IPS DF 4.7 (cell line): ENCODE measurements around the gene MMP27.

Source experiments
- DNase-seq: peaks from one replicate; pipeline ENCODE4 v3.0.0-alpha.2; 2013; ENCODE audit warnings: low spot score; ENCODE audit errors: extremely low read depth

MMP27 gene

DNA sequence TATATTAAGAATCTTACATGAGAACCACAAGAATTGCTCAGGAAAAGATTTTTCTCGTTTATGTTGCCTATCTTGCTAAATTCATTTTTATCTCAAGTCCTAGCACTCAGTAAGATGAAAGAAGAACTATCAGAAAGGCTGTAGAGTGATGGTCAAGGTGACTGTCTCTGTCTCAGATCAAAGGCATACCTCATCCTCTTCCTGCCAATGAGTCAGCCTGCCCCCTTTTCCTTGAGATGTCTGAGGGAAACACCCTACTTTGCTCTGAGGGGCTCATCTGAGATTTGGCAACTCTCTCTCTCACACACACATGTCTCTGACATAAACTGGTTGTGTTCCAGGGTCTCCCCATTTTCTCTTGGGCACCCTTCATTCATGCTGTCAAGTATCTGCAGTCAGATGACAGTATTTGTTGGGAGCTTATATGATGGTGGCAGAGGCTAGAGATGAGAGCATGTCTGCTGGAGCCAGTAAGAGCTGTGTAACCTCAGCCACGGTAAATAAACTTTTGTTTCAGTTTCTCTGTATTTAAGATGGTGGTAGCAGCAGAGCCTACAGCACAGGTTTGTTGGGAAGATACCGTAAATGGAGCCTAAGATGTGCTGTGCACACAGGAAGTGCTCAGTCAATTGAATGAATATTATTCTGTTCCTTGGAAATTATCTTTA, 1.6 kb downstream of the MMP27 start:
- no peak for DNase-seq

GRCh38 chr11:102695201-102695600, 10.4 kb downstream of the MMP27 start:
- DNase-seq, result no peak

- no peak for DNase-seq
Observed at GRCh38 chr11:102685754-102686153, 19.8 kb downstream of the MMP27 start.

- DNase-seq, result no peak
Observed at GRCh38 chr11:102685338-102685737, 20.2 kb downstream of the MMP27 start.

GRCh38 chr11:102683277-102683676, 22.3 kb downstream of the MMP27 start:
- DNase-seq, result peak; percentile 5

DNA sequence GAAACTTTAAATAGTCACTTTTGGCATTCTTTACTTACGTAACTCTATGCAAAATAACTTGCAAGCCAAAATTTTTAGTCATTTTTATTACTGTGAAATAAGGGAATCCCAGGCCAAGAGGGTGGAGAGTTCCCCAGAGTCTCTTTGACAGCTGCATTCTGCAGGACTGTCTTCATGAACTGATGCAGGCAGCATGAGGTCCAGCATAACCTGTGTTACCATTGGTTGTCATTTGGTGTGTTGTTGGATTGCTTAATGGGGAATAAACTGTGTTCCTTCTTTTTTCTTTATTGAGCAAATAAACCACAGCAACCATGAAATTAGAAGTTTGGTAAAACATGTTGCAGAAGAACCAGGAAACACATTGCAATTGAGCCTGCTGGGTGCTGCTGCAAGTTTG, 24.6 kb downstream of the MMP27 start:
- no peak for DNase-seq

DNA sequence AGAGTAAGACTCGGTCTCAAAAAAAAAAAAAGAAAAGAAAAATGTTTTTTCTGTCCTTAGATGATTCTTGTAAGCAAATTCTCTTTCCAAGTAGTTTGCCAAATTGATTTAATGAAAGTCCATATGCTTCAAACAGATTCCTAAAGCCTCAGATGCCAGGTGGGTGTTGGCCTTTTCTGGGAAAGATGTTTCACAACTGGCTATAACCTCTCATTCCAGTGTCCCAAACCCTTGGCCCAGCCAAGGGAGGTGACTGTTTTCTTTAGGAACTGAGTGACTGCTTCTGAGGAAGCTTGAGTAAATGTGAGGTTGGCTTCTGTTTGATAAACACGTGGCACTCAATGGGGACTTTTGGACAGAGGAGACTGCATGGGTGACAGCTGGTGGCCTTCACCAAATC, 27.5 kb downstream of the MMP27 start:
- no peak for DNase-seq

DNA sequence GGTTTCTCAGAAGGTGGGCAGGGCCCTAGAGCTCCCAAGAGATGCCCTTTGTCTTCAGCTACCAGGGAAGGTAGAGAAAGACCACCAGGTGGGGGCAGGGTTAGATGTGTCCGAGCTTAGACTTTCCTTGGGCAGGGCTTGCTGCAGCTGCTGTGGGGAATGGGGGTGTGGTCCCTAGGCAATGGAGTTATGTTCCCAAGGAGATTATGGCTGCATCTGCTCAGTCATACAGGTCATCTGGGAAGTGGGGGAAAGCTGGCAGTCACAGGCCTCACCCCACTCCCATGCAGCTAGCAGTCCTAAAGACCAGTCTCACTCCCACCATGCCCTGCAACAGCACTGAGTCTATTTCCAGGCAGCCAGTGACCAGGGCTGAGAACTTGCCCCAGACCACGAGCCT, 29.5 kb downstream of the MMP27 start:
- DNase-seq, result no peak

DNA sequence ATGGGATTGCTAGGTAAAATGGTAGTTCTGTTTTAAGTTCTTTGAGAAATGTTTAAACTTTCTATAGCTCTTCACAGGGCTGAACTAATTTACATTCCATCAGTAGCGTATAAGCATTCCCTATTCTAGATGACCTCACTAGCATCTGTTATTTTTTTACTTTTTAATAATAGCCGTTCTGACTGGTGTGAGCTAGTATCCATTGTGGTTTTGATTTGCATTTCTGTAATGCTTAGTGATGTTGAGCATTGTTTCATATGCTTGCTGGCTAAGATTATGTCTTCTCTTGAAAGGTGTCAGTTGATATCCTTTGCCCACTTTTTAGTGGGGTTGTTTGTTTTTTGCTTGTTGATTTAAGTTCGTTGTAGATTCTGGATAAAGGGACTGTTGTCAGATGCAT, 35.9 kb downstream of the MMP27 start:
- DNase-seq, result no peak

- no peak for DNase-seq
Observed at GRCh38 chr11:102666331-102666957, 39.1 kb downstream of the MMP27 start.

- no peak for DNase-seq
Observed at GRCh38 chr11:102664001-102664752, 41.4 kb downstream of the MMP27 start.

GRCh38 chr11:102662607-102663006, 43.0 kb downstream of the MMP27 start:
- DNase-seq, result no peak

DNA sequence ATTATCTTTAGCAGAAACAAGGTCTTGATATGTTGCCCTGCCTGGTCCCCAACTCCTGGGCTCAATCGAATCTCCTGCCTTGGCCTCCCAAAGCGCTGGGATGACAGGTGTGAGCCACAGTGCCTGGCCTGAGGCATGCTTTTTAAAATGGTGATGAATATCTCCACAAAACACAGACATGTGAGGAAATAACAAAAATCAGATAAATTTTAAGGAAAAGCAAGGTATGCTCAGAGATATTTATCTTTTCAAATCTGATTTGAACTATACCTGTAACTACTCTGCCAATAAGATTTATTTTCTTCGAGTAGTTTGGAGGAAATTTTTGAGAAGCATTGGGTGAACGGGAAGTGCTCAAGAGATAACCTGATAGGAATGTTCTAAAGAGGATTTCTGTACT, 44.5 kb downstream of the MMP27 start:
- DNase-seq, result no peak

DNA sequence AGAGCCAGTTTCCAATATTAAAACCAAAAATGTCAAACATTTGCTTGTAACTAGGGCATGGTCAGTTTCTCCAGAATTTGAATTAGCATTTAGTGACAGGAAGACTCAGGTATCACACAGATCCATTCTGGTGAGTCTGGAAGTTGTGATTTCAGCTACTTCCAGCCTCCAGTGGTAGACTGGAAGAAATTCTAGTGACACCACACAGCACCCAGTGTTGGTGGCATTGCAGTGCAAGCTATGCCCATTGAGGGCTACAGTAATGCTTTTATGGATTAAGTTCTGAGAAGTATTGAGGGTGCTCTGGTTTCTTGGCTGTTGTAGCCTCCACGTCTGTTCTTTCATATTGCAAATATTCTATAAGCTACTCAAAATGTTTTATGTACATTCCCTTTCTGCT, 49.0 kb downstream of the MMP27 start:
- DNase-seq, result no peak

DNA sequence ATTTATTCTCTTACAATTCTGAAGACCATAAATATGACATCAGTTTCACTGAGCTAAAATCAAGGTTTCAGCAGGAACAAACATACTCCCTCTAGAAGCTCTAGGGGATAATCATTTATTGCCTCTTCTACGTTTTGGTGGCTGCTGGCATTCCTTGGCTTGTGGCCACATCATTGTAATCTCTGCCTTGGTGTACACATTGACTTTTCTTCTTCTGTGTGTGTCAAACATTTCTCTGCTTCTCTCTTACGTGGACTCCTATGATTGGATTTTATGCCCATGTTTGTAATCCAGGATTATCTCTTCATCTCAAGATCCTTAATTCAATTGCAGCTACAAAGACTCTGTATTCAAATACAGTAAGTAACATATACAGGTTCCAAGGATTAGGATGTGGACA, 50.0 kb downstream of the MMP27 start:
- no peak for DNase-seq

DNA sequence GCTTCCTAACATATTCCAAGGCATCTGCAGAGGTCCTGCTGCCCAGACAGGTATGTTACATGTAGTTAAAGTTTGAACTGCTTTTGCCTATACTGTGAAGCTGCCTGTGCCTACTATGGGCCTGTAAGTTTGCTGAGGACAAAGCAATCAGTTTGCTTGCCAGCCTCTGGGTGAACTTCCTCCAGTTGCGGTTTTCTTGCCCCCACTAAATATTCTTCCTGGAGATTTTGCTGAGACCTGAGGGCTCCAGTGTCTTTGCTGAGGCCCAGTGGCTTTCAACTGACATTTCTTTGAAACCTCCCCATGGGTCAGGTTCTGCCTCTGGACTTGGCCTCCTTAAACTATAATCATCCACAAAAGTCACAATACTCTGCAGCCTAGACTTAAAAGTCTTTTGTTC, 50.8 kb downstream of the MMP27 start:
- DNase-seq, result no peak

DNA sequence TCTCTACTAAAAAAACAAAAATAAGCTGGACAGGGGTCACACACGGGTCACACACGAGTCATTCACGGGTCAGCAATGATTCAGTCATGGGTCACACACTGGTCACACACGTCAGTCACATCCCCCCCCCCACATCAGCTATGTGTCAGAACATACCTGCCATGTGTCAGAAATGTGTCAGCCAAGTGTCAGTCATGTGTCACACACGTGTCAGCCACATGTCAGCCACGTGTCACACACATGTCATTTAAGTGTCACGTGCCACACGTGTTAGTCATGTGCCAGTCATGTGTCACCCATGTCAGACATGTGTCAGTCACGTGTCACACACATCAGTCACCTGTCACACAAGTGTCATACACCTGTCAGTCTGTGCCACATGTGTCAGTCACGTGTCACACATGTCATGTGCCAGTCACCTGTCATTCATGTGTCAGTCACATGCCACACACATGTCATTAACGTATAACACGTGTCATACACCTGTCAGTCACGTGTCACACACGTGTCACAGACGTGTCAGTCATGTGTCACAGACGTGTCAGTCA, 51.8 kb downstream of the MMP27 start:
- DNase-seq, result no peak

GRCh38 chr11:102647430-102647829, 58.1 kb downstream of the MMP27 start:
- no peak for DNase-seq

- no peak for DNase-seq
Observed at GRCh38 chr11:102643941-102644340, 61.6 kb downstream of the MMP27 start.
